Measurements from ENCODE around the gene LEF1.

DNA sequence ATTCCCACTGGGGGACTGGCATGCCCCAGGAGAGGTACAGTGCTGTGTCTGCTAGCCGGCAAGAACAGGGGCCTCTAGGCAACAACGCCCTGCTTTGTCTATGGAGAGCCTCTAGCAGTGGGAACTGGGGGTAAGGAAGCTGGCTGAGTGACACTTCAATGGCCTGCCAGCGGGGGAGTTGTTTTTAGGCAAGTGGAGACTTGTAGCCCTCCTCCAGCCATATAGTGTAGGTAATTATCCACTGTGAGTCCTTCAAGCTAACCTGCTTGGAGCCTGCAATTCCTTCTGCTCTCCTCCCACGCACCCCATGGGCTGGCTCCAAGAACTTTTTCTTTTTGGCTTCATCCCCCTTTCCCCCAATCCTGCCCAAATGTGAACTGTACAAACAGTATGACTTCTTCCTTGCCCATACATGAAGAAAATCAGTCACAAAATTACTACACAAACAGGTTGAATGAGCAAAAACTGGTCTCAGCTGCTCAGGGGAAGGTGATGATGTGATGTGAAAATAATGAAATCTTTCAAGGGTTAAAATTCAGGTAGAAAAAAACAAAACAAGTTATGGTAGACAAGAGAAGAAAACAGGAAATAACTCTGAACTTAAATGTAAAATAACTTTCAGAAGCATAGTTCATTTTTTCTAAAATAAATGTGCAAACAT lies 33.1 kb downstream of the LEF1 start:
- TF ChIP-seq, protein P1, sequence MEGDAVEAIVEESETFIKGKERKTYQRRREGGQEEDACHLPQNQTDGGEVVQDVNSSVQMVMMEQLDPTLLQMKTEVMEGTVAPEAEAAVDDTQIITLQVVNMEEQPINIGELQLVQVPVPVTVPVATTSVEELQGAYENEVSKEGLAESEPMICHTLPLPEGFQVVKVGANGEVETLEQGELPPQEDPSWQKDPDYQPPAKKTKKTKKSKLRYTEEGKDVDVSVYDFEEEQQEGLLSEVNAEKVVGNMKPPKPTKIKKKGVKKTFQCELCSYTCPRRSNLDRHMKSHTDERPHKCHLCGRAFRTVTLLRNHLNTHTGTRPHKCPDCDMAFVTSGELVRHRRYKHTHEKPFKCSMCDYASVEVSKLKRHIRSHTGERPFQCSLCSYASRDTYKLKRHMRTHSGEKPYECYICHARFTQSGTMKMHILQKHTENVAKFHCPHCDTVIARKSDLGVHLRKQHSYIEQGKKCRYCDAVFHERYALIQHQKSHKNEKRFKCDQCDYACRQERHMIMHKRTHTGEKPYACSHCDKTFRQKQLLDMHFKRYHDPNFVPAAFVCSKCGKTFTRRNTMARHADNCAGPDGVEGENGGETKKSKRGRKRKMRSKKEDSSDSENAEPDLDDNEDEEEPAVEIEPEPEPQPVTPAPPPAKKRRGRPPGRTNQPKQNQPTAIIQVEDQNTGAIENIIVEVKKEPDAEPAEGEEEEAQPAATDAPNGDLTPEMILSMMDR (IDR thresholded peaks at IDR 0.05): no peak
- no peak for TF ChIP-seq POLR2AphosphoS5 (IDR thresholded peaks at IDR 0.05)

Data from stomach (tissue), 4 donors.